Measurements from ENCODE around the gene GPR107.

GPR107 gene

DNA sequence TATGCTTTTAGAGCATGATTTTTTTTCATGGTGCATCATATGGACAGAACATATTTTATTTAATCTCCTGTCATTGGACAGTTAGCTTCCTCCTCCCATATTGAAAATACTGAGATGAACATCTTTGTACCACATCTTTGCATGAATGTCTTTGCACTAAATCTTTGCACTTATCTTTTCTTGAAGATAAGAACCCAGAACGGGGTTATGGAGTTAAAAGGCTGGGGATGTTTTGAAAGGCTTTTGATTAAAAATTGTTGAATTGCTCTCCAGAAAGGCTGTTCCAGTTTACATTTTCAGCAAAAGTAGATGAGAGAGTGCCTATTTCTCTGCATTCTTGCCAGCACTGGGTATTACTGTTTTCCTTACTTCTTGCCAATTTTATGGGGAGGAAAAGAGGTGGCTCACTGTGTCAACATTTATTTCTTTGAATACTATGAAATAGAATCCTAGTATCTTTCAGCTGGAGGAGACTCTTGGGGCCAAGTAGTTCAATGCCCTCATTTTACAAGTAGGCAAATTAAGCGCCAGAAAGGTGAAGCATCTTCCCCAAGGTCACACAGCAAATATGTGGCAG is 125.7 kb downstream of the GPR107 start:
- DNase-seq (ENCODE audit: insufficient read length, low spot score), result no peak
- FAIRE-seq, result no peak

- DNase-seq (ENCODE audit: insufficient read length, low spot score) (no peak), FAIRE-seq (no peak)
Measured at GRCh38 chr9:130180516-130180915, 126.8 kb downstream of the GPR107 start.

DNA sequence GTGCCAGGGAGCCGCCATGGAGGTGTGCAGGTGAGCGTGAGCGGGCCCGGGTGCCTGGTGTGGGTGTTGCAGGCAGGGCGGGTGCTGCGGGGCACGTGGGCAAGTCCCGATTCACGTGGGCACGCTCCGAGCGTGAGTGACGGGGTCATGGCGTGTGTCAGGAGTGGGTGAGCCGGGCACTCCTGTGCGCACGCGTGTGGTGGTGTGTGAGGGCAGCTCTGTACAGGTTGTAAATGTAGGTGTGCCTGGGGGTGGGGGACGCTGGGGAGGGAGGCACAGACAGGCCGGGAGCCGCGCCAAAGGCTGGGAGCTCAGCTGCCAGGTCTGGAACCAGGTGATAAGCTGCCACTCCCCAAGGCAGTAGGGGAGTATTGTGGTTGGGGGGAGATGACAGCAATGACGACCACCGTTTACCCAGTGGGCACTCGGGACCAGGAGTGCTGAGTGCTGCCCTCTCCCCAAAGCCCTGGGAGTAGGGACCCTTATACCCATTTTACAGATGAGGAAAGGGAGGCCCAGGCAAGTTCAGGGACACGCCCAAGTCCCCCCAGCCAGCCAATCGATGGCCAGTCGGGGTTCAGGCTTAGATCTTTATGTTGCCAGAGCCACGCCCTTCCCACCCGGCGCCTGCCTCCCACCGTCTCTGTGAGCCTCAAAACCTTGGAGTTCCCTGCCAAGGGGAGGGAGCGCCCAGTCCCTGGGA is 128.1 kb downstream of the GPR107 start:
- FAIRE-seq (no peak), DNase-seq (ENCODE audit: insufficient read length, low spot score) (no peak)

- DNase-seq (ENCODE audit: insufficient read length, low spot score) (no peak), FAIRE-seq (no peak)
Measured at GRCh38 chr9:130182381-130182909, 128.7 kb downstream of the GPR107 start.

DNA sequence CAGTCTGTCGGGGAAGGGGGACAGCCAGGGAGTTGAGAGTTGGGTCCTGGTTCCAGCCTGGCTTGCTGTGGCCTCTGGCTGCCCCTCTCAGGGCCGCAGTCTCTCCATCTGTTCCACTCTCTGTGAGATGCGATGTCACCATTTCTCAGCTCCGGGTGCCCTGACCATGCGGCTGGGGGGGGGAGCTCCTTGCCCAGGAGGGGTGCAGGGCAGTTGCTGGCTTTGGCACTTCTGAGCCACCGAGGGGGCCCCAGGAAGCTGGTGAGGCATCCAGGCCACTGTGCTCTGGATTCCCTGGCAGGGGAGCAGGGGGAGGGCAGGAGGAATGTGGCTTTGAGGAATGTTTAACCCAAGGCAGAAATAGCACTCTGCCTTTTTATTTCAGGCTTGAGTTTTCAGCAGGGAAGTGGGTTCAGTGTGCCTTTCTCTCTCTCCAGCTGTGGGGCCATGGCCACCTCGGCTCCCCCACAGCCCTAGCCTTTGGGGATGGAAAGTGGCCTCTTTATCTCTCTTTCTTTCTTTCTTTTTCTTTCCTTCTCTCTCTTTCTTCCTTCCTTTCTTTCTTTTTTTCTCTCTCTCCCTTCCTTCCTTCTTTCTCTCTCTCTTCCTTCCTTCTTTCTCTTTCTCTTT is 129.5 kb downstream of the GPR107 start:
- DNase-seq (ENCODE audit: insufficient read length, low spot score) (peak; percentile 81), FAIRE-seq (no peak)

DNA sequence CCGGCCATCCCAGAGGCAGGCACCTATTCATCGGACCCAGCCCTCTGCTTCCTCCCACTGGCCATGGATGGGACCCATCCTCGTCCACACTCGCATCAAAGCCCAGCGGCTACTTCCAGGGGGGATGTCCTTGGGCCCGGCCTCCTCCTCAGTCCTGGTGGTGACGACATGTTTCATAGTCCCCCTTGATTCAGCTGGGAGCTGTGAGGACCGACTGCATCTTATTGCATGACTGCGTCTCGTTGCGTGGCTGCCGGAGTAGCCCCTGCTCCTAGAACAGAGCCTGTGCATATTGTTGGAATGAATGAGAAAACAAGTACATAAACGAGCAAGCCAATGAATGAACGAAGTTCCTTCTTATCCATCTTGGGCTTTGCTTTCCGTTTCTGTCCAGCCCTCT is 131.3 kb downstream of the GPR107 start:
- FAIRE-seq (no peak), DNase-seq (ENCODE audit: insufficient read length, low spot score) (no peak)

DNA sequence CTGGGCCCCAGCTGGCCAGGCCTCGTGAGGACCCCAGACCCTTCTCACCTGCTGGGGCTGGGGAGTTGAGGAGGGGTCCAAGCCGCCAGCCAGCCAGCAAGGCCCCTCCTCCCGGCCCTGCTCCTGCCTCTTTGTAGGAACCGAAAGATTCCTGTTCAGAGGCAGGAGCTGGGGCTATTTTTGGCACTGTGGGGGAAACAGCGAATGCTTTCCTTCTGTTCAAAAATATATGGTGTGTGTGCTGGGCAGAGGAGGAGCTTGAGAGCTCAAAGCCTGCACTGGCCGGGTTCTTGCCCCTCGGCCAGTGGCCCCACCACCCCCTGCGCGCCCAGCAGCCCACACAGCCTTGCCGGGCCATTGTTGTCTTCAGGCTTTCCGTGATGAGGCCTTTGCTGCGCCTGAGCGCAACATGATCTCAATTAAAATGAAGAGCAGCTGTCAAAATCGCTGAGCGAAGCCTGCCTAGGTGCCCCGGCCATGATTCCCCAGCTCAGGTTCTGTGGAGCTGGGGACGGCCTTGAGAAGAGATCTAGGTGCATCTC is 131.9 kb downstream of the GPR107 start:
- no peak for FAIRE-seq
- no peak for DNase-seq (ENCODE audit: insufficient read length, low spot score)

DNA sequence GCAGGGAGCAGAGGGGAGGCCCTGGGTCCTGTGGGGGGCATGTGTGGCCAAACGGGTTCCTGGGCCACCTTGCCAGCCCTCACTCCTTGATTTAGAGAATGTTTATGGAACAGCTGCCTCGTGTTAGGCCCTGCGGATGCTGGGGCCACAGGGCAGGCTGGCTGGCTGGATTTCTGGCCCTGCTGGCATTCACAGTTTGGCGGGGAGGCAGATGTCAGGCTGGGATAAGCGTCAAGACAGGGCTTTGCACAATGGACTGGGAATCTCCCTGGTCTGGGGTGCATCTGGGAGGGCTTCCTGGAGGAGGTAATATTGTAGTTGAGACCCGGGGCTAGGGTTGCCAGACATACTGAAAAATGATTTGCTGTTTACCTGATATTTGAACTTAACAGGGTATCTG is 132.3 kb downstream of the GPR107 start:
- FAIRE-seq (no peak), DNase-seq (ENCODE audit: insufficient read length, low spot score) (no peak)

DNA sequence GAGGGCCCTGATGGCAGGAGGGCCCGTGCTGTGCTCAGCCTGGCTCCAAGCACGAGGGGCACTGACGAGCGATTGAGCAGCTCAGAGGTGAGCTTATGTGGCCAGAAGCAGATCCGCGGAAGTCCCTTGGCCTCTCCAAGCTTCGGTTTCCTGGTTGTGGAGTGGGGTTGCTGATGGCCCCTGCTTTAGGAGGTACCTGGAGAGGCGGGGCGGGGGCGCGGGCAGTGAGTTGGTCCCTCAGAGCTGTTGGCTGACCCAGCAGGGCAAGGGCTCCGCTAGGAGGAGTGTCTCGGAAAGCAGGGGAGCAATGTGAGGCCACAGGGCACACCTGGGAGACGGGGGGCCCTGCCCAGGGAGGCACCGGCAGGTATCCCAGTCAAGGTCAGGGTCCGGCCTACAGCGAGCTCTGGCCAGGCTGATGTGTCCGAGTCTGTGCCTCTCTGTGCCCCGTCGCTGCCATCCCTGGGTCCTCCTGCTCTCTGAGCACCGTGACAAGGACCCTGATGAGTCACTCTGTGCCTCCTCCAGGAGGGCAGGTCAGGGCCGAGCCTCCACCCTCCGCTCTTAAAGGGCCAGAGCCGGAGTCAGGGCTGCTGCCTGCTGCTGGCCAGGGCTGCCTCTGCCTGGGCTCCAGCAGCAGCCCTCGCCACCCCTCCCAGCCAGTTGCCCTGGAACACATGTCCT is 133.3 kb downstream of the GPR107 start:
- no peak for FAIRE-seq

GRCh38 chr9:130187523-130187846 is 133.8 kb downstream of the GPR107 start:
- DNase-seq (ENCODE audit: insufficient read length, low spot score), result no peak
- FAIRE-seq, result no peak

More for the DNA sequence above, 133.3 kb downstream of the GPR107 start:
- peak; percentile 81 for DNase-seq (ENCODE audit: insufficient read length, low spot score)

GRCh38 chr9:130188860-130189481 is 135.3 kb downstream of the GPR107 start:
- FAIRE-seq, result no peak
- no peak for DNase-seq (ENCODE audit: insufficient read length, low spot score)

Measured in HTR-8/SVneo (cell line).